Tibial artery (tissue), 4 donors: ENCODE data around the gene PGAP2.

Source experiments
- DNase-seq, 2 donors: peaks; one replicate each; pipeline ENCODE4 v3.0.0-alpha.2; 2019
- H3K27ac ChIP-seq, 2 donors: fragments of 200-600 bp; sonication (generic) in 1 of 2; 1 replicate in 1 of 2; 2 replicates in 1 of 2; pipeline ENCODE4 v1.5.1; 2018 to 2019; ENCODE audit warnings: mild to moderate bottlenecking in 1 of 2
- H3K27me3 ChIP-seq, 2 donors: fragments of 200-600 bp; sonication (generic) in 1 of 2; one replicate each; pipeline versions ENCODE4 v1.5.1 to v1.6.0; 2016 to 2019
- H3K36me3 ChIP-seq, 3 donors: fragments of 200-600 bp; sonication (generic) in 2 of 3; one replicate each; pipeline ENCODE4 v1.5.1; 2016 to 2019; ENCODE audit warnings: mild to moderate bottlenecking in 2 of 3
- H3K4me1 ChIP-seq, 4 donors: fragments of 200-600 bp; sonication (generic) in 2 of 4; 1 replicate in 3 of 4; 2 replicates in 1 of 4; pipeline ENCODE4 v1.5.1; 2016 to 2019
- H3K4me3 ChIP-seq, 2 donors: fragments of 200-600 bp; sonication (generic) in 1 of 2; 1 replicate in 1 of 2; 2 replicates in 1 of 2; pipeline ENCODE4 v1.5.1; 2018 to 2019; ENCODE audit warnings: mild to moderate bottlenecking in 2 of 2
- H3K9me3 ChIP-seq, 3 donors: fragments of 200-600 bp; sonication (generic) in 1 of 3; one replicate each; pipeline ENCODE4 v1.5.1; 2016 to 2019
- intact Hi-C: fragments of 100-400 bp; cut with DNase I; formaldehyde crosslinking; loops from one replicate; pipeline ENCODE4 v1.15.0; 2023; ENCODE audit warnings: low total_unique reads
- TF ChIP-seq, protein P1 (sequence below), 2 experiments: fragments of 200-600 bp in 1 of 2; fragments of 450-650 bp in 1 of 2; IDR thresholded peaks; one replicate each; pipeline ENCODE4 v1.5.1; 2017 to 2019; ENCODE audit warnings: antibody characterized with exemption in 2 of 2, mild to moderate bottlenecking in 1 of 2, moderate library complexity in 1 of 2

Gene PGAP2

DNA sequence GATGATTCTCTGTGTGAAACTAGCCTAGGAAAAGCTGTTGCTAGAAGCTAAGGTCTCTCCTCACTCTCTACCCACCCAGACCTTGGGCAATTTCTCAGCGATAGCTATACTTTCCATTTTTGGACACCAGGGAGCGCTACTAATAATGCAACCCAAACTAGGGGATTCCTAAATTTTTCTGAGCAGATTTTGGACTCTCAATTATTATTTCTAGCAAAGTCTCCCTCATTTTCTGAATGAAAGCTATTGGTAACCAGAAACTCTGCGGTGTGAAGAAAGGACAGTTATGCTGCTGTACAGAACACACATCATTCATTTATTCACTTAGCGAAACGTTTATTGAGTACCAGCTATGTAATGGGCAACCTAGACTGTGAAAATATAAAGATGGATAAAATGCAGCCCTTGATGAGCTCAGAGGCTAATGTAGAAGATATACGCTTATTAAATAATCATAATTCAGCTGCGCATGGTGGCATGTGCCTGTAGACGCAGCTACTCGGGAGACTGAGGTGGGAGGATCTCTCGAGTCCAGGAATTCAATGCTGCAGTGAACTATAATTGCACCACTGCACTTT is 41.0 kb downstream of the PGAP2 start:
- peaks cover 0 to 5% (median 1%) of the 10 kb centered on the region in 4 donors for H3K4me1 ChIP-seq
- H3K4me3 ChIP-seq, result no peak overlapping the region
- no peak overlapping the region for H3K27ac ChIP-seq
- H3K27me3 ChIP-seq, result no peaks in the 10 kb centered on the region
- DNase-seq, result no peak
- intact Hi-C loops, result no loop called here
- no peaks in the 10 kb centered on the region for H3K9me3 ChIP-seq
- H3K36me3 ChIP-seq, result no peaks in the 10 kb centered on the region
- TF ChIP-seq, protein P1, sequence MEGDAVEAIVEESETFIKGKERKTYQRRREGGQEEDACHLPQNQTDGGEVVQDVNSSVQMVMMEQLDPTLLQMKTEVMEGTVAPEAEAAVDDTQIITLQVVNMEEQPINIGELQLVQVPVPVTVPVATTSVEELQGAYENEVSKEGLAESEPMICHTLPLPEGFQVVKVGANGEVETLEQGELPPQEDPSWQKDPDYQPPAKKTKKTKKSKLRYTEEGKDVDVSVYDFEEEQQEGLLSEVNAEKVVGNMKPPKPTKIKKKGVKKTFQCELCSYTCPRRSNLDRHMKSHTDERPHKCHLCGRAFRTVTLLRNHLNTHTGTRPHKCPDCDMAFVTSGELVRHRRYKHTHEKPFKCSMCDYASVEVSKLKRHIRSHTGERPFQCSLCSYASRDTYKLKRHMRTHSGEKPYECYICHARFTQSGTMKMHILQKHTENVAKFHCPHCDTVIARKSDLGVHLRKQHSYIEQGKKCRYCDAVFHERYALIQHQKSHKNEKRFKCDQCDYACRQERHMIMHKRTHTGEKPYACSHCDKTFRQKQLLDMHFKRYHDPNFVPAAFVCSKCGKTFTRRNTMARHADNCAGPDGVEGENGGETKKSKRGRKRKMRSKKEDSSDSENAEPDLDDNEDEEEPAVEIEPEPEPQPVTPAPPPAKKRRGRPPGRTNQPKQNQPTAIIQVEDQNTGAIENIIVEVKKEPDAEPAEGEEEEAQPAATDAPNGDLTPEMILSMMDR (IDR thresholded peaks at IDR 0.05), result peak; percentile 67 to 68

DNA sequence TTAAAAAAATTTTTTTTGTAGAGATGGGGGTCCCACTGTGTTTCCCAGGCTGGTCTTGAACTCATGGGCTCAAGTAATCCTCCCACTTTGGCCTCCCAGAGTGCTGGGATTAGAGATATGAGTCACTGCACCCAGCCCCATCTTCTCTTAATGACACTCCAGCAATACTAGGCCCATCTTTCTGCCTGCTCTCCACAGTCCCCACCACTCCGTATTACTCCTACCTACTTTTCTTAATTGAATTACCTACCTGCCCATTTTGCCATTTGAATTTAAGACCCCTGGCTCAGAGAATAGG is 45.1 kb downstream of the PGAP2 start:
- TF ChIP-seq, protein P1 (IDR thresholded peaks at IDR 0.05), result no peak
- H3K36me3 ChIP-seq, result no peaks in the 10 kb centered on the region
- no peaks in the 10 kb centered on the region for H3K27me3 ChIP-seq
- intact Hi-C loops, result no loop called here
- no peaks in the 10 kb centered on the region for H3K9me3 ChIP-seq
- no peak overlapping the region for H3K27ac ChIP-seq
- no peak overlapping the region for H3K4me3 ChIP-seq
- H3K4me1 ChIP-seq, result peaks cover 0 to 29% (median 26%) of the 10 kb centered on the region in 4 donors
- DNase-seq, result no peak

DNA sequence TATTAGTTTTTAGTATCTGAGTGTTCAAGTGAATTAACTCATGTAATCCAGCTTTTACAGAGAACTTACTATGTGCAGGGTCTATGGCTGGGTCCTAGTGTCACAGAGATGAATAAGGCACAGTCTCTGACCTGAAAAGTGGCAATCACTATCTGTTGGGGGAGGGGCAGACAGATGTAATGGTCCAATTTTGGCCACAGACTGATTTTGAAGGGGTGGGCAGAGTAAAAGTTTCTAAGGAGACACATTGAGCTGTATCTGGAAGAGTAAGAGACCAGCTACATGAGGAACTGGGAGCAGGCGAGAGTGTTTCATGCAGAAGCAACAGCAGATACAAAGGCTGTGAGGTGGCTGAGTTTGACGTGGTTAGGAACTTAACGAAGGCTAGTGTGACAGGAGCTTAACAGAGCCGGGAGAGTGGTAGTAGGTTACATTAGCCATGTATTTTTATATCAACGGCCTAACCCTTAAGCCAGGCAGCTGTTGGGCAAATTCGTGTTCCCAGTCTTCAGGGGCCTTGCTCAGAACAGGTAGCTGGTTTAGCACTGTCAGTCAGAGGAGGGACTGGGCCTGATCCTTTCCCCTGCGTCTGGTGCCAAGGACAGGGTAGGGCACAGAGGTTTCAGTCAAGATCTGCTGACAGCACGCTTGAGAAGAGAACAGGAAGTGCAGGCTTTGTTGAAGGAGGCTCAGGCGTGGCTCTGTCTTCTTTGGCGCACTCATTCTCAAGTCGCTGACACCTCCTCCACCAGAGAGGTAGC is 45.7 kb downstream of the PGAP2 start:
- intact Hi-C loops, result loop anchor here (2.0 kb wide), 1 partner anchor 219 kb away; no protein-coding TSS in a partner anchor
- Histone ChIP-seq H3K27me3 (no peaks in the 10 kb centered on the region), H3K4me3 (no peak overlapping the region), H3K4me1 (peaks cover 0 to 35% (median 32%) of the 10 kb centered on the region in 4 donors), H3K27ac (peak overlapping the region; percentile 93 to 98), H3K9me3 (no peaks in the 10 kb centered on the region), H3K36me3 (no peaks in the 10 kb centered on the region)
- DNase-seq, result peak in 1 of 2 donors; percentile 45
- TF ChIP-seq, protein P1 (IDR thresholded peaks at IDR 0.05), result no peak

DNA sequence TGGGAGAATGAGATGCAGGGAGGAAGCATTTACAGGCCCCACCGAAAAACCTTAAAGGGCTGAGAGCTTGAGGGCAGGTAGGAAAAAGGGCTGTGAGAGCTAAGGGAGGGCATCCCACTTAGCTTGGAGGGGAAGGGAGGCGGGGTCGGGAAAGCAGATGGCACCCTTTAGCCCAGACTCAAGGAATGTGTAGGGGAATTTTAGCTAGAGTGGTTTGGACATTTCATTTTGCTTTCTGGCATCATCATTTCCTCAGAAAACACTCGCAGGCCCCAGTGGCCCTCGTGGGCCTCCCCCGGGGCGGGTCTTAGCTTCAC is 46.3 kb downstream of the PGAP2 start:
- no peak for DNase-seq
- Histone ChIP-seq H3K4me3 (peak overlapping the region; percentile 89 to 93), H3K36me3 (no peaks in the 10 kb centered on the region), H3K9me3 (no peaks in the 10 kb centered on the region), H3K27ac (peak overlapping the region; percentile 93 to 98), H3K4me1 (peaks cover 0 to 40% (median 36%) of the 10 kb centered on the region in 4 donors), H3K27me3 (no peaks in the 10 kb centered on the region)
- intact Hi-C loops, result loop anchor here (2.0 kb wide), 1 partner anchor 218 kb away; no protein-coding TSS in a partner anchor
- TF ChIP-seq, protein P1 (IDR thresholded peaks at IDR 0.05), result no peak

DNA sequence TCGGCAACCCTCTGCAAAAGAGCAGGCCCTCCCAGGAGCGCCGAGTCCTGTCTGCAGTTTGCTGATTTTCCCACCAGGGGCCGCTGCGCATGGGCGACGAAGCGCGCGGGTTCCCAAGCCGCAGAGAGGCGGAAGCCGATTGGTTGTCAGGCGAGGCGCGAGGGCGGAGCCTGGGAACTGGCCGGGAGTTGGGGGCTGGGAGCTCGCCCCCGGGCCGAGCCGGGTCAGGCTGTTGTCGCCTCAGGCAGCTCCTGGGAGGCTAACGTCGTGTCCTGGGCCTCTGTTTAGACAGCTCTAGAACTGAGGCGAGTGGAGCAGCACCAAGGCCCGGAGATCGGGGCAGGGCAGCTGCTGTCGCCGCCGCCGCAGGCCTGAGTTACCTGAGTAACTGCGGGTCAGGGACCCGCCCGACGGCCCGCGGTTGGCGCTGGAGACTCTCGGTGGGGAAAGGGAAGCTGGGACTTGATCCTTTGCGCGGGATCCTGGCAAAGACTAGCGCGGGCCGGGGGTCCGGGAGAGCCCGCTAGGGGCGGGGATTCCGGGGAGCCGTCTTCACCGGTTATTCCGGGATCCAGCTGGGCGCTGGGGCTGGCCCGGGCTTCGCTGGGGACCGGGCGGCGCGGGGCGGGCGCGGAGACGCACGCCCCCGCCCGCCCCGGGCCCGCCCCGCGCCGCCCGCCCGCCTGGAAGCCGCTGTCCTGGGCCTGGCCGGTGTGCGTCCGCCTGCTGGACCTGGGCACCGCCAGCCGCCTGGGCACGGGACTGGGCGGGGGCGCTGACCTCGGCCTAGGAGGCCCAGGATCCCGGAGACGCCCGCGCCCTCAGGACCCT is 46.8 kb downstream of the PGAP2 start, which contains the start of gene STIM1:
TSS of gene STIM1 (plus strand) at position 688 of the 831 bp plus-strand sequence. CDS start 607 bp downstream, outside the sequence.
- peak; percentile 92 to 96 for DNase-seq
- Histone ChIP-seq H3K4me1 (peaks cover 0 to 46% (median 39%) of the 10 kb centered on the region in 4 donors), H3K9me3 (no peaks in the 10 kb centered on the region), H3K27me3 (no peaks in the 10 kb centered on the region), H3K4me3 (peak within 1 kb of the TSS; percentile 89 to 93), H3K27ac (peak within 1 kb of the TSS; percentile 93 to 98), H3K36me3 (no peaks in the 10 kb centered on the region)
- TF ChIP-seq, protein P1 (IDR thresholded peaks at IDR 0.05), result peak; percentile 96 to 99
- intact Hi-C loops, result loop anchor here (2.0 to 5.0 kb wide), 2 partner anchors 92 to 218 kb away; no protein-coding TSS in a partner anchor
